ENCODE results near the gene RPL27.

RPL27 gene

DNA sequence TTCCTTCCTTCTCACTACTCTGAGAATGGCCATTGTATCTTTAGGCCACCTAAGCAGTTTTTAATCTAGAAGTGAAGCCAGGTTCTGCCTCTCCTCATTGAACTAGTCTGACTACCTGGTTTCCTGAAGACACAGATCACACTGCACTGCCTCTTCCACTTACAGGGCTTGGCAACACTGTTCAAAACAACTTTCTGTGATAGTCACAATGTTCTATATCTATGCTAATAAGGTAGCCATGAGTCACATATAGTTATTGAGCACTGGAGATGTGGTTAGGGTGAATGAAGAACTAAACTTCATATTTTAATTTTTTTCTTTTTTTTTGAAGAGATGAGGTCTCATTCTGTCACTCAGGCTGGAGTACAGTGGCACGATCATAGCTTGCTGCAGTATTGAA lies 53.8 kb downstream of the RPL27 start:
- no peak for DNase-seq (ENCODE audit: low read depth, low spot score)

Data from ELF-1 (cell line).